Hepatocyte (in vitro differentiated cells): ENCODE data around the gene ABHD15.

Experiments used
- EZH2 ChIP-seq: fragments of 200-600 bp; sonication (generic); IDR thresholded peaks from 2 replicates; pipeline ENCODE4 v1.6.1; 2016; ENCODE audit warnings: antibody characterized with exemption, mild to moderate bottlenecking, borderline replicate concordance
- TF ChIP-seq, protein P1 (sequence below): fragments of 200-600 bp; sonication (generic); IDR thresholded peaks from 2 replicates; pipeline ENCODE4 v1.5.1; 2016; ENCODE audit warnings: antibody characterized with exemption, mild to moderate bottlenecking; ENCODE audit not compliant: poor library complexity

- TF ChIP-seq, protein P1, sequence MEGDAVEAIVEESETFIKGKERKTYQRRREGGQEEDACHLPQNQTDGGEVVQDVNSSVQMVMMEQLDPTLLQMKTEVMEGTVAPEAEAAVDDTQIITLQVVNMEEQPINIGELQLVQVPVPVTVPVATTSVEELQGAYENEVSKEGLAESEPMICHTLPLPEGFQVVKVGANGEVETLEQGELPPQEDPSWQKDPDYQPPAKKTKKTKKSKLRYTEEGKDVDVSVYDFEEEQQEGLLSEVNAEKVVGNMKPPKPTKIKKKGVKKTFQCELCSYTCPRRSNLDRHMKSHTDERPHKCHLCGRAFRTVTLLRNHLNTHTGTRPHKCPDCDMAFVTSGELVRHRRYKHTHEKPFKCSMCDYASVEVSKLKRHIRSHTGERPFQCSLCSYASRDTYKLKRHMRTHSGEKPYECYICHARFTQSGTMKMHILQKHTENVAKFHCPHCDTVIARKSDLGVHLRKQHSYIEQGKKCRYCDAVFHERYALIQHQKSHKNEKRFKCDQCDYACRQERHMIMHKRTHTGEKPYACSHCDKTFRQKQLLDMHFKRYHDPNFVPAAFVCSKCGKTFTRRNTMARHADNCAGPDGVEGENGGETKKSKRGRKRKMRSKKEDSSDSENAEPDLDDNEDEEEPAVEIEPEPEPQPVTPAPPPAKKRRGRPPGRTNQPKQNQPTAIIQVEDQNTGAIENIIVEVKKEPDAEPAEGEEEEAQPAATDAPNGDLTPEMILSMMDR = no peak
- no peak for TF ChIP-seq EZH2
Measured at GRCh38 chr17:29612404-29613280, 45.8 kb upstream of the ABHD15 start.
